Right ventricle myocardium superior (tissue), 1 donor: ENCODE measurements around the gene AP3B1. TPM values are rescaled to one million over a fixed set of nuclear protein-coding genes. Genes with fewer than 3 reads are reported as not detected.

ENCODE experiments used
- ATAC-seq: fragments of 200-7000 bp; cut with Tn5 transposase; one replicate; pipeline ENCODE4 v1.9.1; 2020; ENCODE audit warnings: mild to moderate bottlenecking; ENCODE audit not compliant: poor library complexity
- DNase-seq: peaks from one replicate; pipeline ENCODE4 v3.0.0-alpha.2; 2020
- intact Hi-C: fragments of 100-400 bp; cut with DNase I; formaldehyde crosslinking; loops from one replicate; pipeline ENCODE4 v1.11.2; 2022
- total RNA-seq: library from RNA; stranded (reverse); fragmentation: NEBNext Ultra II Directional; extraction: Animal tissue kit (Norgen Biotek cat#: 25700); gene quantifications from one replicate; pipeline ENCODE4 v1.2.1, GENCODE V29; 2021
- donor health status: DM: no; HTN: yes; CAD: no; lungs with severe emphysema.

AP3B1 gene
- total RNA-seq, 1 donor from 2014 or later = 20.2 TPM

- intact Hi-C loops = loop anchor here (2.0 kb wide), 1 partner anchor 66 kb away; the partner anchor contains the start of gene SCAMP1
- ATAC-seq (peak; percentile 43), DNase-seq (peak; percentile 52)
Observed at GRCh38 chr5:78295035-78295961, 800 bp upstream of the AP3B1 start.

GRCh38 chr5:78293851-78294247 lies 649 bp downstream of the AP3B1 start:
- DNase-seq = no peak
- intact Hi-C loops = loop anchor here (2.0 kb wide), 1 partner anchor 67 kb away; the partner anchor contains the start of gene SCAMP1
- ATAC-seq = peak; percentile 7

- DNase-seq (no peak), ATAC-seq (no peak)
- intact Hi-C loops = no loop called here
Observed at GRCh38 chr5:78291687-78292086, 2.8 kb downstream of the AP3B1 start.

- DNase-seq (no peak), ATAC-seq (no peak)
- intact Hi-C loops = no loop called here
Observed at GRCh38 chr5:78289911-78290310, 4.6 kb downstream of the AP3B1 start.

GRCh38 chr5:78288246-78288645 lies 6.3 kb downstream of the AP3B1 start:
- no peak for ATAC-seq
- intact Hi-C loops = no loop called here
- DNase-seq = no peak

GRCh38 chr5:78287833-78288232 lies 6.7 kb downstream of the AP3B1 start:
- intact Hi-C loops = no loop called here
- ATAC-seq (peak; percentile 39), DNase-seq (no peak)

GRCh38 chr5:78287169-78287568 lies 7.3 kb downstream of the AP3B1 start:
- intact Hi-C loops = no loop called here
- no peak for ATAC-seq
- no peak for DNase-seq

- ATAC-seq = no peak
- intact Hi-C loops = no loop called here
- no peak for DNase-seq
Observed at GRCh38 chr5:78286290-78286689, 8.2 kb downstream of the AP3B1 start.

GRCh38 chr5:78283802-78284201 lies 10.7 kb downstream of the AP3B1 start:
- intact Hi-C loops = no loop called here
- no peak for ATAC-seq

GRCh38 chr5:78283105-78283504 lies 11.4 kb downstream of the AP3B1 start:
- intact Hi-C loops = no loop called here
- DNase-seq = no peak
- ATAC-seq = no peak

More at GRCh38 chr5:78283802-78284201, 10.7 kb downstream of the AP3B1 start:
- no peak for DNase-seq

GRCh38 chr5:78280261-78280660 lies 14.2 kb downstream of the AP3B1 start:
- no peak for DNase-seq
- intact Hi-C loops = no loop called here
- peak; percentile 62 for ATAC-seq

GRCh38 chr5:78279194-78279593 lies 15.3 kb downstream of the AP3B1 start:
- ATAC-seq (no peak), DNase-seq (no peak)
- intact Hi-C loops = no loop called here

GRCh38 chr5:78277715-78278114 lies 16.8 kb downstream of the AP3B1 start:
- ATAC-seq = no peak
- intact Hi-C loops = no loop called here

GRCh38 chr5:78275998-78276543 lies 18.4 kb downstream of the AP3B1 start:
- intact Hi-C loops = no loop called here
- ATAC-seq = no peak
- DNase-seq = no peak

More at GRCh38 chr5:78277715-78278114, 16.8 kb downstream of the AP3B1 start:
- DNase-seq = no peak

GRCh38 chr5:78274540-78275197 lies 19.8 kb downstream of the AP3B1 start:
- DNase-seq (no peak), ATAC-seq (no peak)
- intact Hi-C loops = no loop called here

GRCh38 chr5:78273436-78273835 lies 21.1 kb downstream of the AP3B1 start:
- DNase-seq = no peak
- intact Hi-C loops = no loop called here
- peak; percentile 45 for ATAC-seq

- no peak for ATAC-seq
- intact Hi-C loops = no loop called here
Observed at GRCh38 chr5:78271766-78272165, 22.7 kb downstream of the AP3B1 start.

GRCh38 chr5:78269088-78269703 lies 25.3 kb downstream of the AP3B1 start:
- peak; percentile 70 for ATAC-seq
- intact Hi-C loops = no loop called here

More at GRCh38 chr5:78271766-78272165, 22.7 kb downstream of the AP3B1 start:
- no peak for DNase-seq

GRCh38 chr5:78268356-78268755 lies 26.1 kb downstream of the AP3B1 start:
- ATAC-seq (peak; percentile 65), DNase-seq (no peak)
- intact Hi-C loops = no loop called here

More at GRCh38 chr5:78269088-78269703, 25.3 kb downstream of the AP3B1 start:
- DNase-seq = no peak
